Endodermal cell (in vitro differentiated cells): ENCODE data around the gene OR13J1. TPM values are rescaled to one million over a fixed set of nuclear protein-coding genes. Genes with fewer than 3 reads are reported as not detected.

Experiments
- DNase-seq: peaks from one replicate; pipeline ENCODE4 v3.0.0-alpha.2; 2017
- H3K27ac ChIP-seq: 2 replicates; pipeline ENCODE4 v1.5.1; 2013; ENCODE audit warnings: mild to moderate bottlenecking, low read depth, low read length, moderate library complexity
- H3K27me3 ChIP-seq: 2 replicates; pipeline ENCODE4 v1.6.1; 2013; ENCODE audit warnings: mild to moderate bottlenecking, low read length, moderate library complexity; ENCODE audit not compliant: insufficient read depth, control insufficient read depth, poor library complexity, severe bottlenecking
- H3K36me3 ChIP-seq: 2 replicates; pipeline ENCODE4 v1.7.0; 2013; ENCODE audit warnings: mild to moderate bottlenecking, low read length, moderate library complexity; ENCODE audit not compliant: control insufficient read depth, insufficient read depth
- H3K4me1 ChIP-seq: one replicate; pipeline ENCODE4 v1.7.0; 2013; ENCODE audit warnings: low read length; ENCODE audit not compliant: control insufficient read depth, insufficient read depth
- H3K4me3 ChIP-seq: 2 replicates; pipeline ENCODE4 v1.5.1; 2013; ENCODE audit warnings: mild to moderate bottlenecking, low read length, moderate library complexity
- H3K9ac ChIP-seq: 2 replicates; pipeline ENCODE4 v1.6.1; 2013; ENCODE audit warnings: mild to moderate bottlenecking, low read length, moderate library complexity; ENCODE audit not compliant: poor library complexity, severe bottlenecking; ENCODE audit errors: extremely low read depth
- H3K9me3 ChIP-seq: 2 replicates; pipeline ENCODE4 v1.6.1; 2013; ENCODE audit warnings: mild to moderate bottlenecking, low read length, moderate library complexity; ENCODE audit not compliant: control insufficient read depth
- H3K27ac Mint-ChIP-seq: 2 replicates; pipeline ENCODE4 v1.8.0; 2020; ENCODE audit warnings: mixed read lengths
- H3K27me3 Mint-ChIP-seq: 2 replicates; pipeline ENCODE4 v1.8.0; 2021; ENCODE audit warnings: mild to moderate bottlenecking, mixed read lengths; ENCODE audit not compliant: insufficient read depth
- H3K36me3 Mint-ChIP-seq: 2 replicates; pipeline ENCODE4 v1.8.0; 2020; ENCODE audit warnings: low read depth, mixed read lengths
- H3K4me1 Mint-ChIP-seq: 2 replicates; pipeline ENCODE4 v1.8.0; 2020; ENCODE audit warnings: mixed read lengths
- H3K4me3 Mint-ChIP-seq: 2 replicates; pipeline ENCODE4 v1.8.0; 2020; ENCODE audit warnings: mild to moderate bottlenecking, moderate library complexity, mixed read lengths
- H3K9me3 Mint-ChIP-seq: 2 replicates; pipeline ENCODE4 v1.8.0; 2020; ENCODE audit warnings: mild to moderate bottlenecking, mixed read lengths
- WGBS, 2 experiments: methylation state at CpG; one replicate each; pipeline versions ENCODE4 v1.1.5 to v1.1.7; 2013; ENCODE audit warnings: missing lambda C conversion rate in 2 of 2, mixed read lengths in 1 of 2; ENCODE audit not compliant: insufficient coverage in 1 of 2, insufficient read length in 1 of 2; 5-methylcytosine and 5-hydroxymethylcytosine counted together
- total RNA-seq, 2 donors: library from RNA; stranded (reverse); fragmentation: NEBNext Ultra II Directional in 1 of 2; extraction: Animal tissue kit (Norgen Biotek cat#: 25700) in 1 of 2; gene quantifications; 2 replicates in 1 of 2; 3 replicates in 1 of 2; pipeline ENCODE4 v1.2.1, GENCODE V29; 2021
- TF ChIP-seq, protein P1 (sequence below): fragments of 200-600 bp; sonication (generic); conservative IDR thresholded peaks from 2 replicates; pipeline ENCODE4 v1.5.0; 2021; ENCODE audit warnings: antibody characterized with exemption, mild to moderate bottlenecking

Gene OR13J1
- total RNA-seq, 2 donors from 2014 or later = not detected

DNA sequence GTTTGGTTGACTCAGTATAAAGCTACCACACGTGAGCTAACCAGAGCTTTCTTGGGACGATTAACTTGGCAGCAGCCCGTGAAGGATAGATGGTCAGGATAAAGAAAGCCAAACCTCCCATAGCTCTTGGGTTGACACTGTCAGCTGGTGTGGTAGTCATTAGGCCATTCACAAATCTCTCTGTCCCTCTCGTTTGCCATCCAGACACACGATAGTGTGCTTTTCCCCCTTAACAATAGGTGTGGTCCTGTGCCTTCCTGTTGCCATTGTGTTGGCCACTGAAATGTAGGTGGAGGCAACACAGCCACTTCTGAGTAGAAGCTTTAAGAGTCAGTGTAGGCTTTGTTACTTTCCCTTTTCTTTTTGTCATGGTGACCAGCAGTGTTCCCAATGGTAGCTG, 11.7 kb downstream of the OR13J1 start:
- Histone ChIP-seq H3K4me3 (no peak overlapping the region), H3K9ac (no peak overlapping the region), H3K27ac (no peak overlapping the region), H3K9me3 (no peaks in the 10 kb centered on the region), H3K27me3 (peaks cover 10% of the 10 kb centered on the region), H3K36me3 (no peaks in the 10 kb centered on the region), H3K4me1 (no peaks in the 10 kb centered on the region)
- Mint-ChIP-seq H3K27me3 (peaks cover 41% of the 10 kb centered on the region), H3K9me3 (no peaks in the 10 kb centered on the region), H3K4me3 (no peak overlapping the region), H3K4me1 (peaks cover 3% of the 10 kb centered on the region), H3K36me3 (no peaks in the 10 kb centered on the region), H3K27ac (no peak overlapping the region)
- TF ChIP-seq, protein P1, sequence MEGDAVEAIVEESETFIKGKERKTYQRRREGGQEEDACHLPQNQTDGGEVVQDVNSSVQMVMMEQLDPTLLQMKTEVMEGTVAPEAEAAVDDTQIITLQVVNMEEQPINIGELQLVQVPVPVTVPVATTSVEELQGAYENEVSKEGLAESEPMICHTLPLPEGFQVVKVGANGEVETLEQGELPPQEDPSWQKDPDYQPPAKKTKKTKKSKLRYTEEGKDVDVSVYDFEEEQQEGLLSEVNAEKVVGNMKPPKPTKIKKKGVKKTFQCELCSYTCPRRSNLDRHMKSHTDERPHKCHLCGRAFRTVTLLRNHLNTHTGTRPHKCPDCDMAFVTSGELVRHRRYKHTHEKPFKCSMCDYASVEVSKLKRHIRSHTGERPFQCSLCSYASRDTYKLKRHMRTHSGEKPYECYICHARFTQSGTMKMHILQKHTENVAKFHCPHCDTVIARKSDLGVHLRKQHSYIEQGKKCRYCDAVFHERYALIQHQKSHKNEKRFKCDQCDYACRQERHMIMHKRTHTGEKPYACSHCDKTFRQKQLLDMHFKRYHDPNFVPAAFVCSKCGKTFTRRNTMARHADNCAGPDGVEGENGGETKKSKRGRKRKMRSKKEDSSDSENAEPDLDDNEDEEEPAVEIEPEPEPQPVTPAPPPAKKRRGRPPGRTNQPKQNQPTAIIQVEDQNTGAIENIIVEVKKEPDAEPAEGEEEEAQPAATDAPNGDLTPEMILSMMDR = no peak
- WGBS, 2 experiments = 91 to 97% methylated on average over 5 of the region's 5 CpGs
- peak; percentile 18 for DNase-seq

DNA sequence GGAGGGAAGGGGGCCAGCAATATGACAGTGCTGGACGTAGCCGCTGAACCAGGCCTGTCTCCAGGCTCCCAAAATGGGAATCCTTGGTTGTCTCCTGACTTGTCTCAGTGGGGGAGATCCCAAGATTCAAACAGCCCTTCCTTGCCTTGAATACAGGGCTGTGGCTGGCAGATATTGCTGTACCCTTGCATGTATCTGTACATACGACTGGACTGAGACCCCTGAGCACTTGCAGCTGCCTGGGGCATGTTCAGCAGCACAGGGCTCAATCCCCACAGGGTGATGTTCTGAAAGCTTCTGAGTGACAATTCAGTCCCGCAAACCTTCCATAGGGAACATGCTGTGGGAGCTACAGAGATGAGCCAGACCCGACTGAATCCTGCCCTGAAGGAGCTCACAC, 13.3 kb downstream of the OR13J1 start:
- Mint-ChIP-seq H3K4me1 (peaks cover 3% of the 10 kb centered on the region), H3K4me3 (no peak overlapping the region), H3K36me3 (no peaks in the 10 kb centered on the region), H3K27me3 (peaks cover 31% of the 10 kb centered on the region), H3K27ac (no peak overlapping the region), H3K9me3 (no peaks in the 10 kb centered on the region)
- no peaks in the 10 kb centered on the region for H3K4me1 ChIP-seq
- no peak overlapping the region for H3K27ac ChIP-seq
- H3K36me3 ChIP-seq = no peaks in the 10 kb centered on the region
- H3K27me3 ChIP-seq = peaks cover 10% of the 10 kb centered on the region
- H3K9ac ChIP-seq = no peak overlapping the region
- TF ChIP-seq, protein P1 = no peak
- DNase-seq = no peak
- no peaks in the 10 kb centered on the region for H3K9me3 ChIP-seq
- WGBS, 2 experiments = 91 to 93% methylated on average over 5 of the region's 5 CpGs
- H3K4me3 ChIP-seq = no peak overlapping the region

DNA sequence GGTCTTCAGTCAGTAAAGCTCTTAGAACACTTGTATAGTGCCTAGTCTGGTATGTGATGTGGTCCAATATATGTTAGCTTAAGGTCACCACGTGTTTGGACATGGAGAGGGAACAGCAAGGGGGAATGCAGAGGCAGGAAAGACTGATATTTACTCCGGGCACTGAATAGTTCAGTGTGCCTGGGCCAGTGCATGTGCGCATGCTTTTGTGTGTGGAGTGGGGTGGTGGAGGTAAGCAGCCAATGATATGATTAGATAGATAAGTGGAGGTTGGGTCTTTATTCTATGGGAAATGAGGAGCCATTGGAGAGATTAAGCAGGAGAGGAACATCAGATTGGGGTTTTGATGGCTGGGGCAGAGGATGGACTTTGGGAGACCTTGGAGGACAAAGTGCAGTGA, 14.0 kb downstream of the OR13J1 start:
- TF ChIP-seq, protein P1 = no peak
- H3K9me3 Mint-ChIP-seq = no peaks in the 10 kb centered on the region
- Histone ChIP-seq H3K9ac (no peak overlapping the region), H3K36me3 (no peaks in the 10 kb centered on the region), H3K4me1 (no peaks in the 10 kb centered on the region), H3K27me3 (peaks cover 5% of the 10 kb centered on the region), H3K9me3 (no peaks in the 10 kb centered on the region), H3K4me3 (no peak overlapping the region), H3K27ac (no peak overlapping the region)
- peaks cover 3% of the 10 kb centered on the region for H3K4me1 Mint-ChIP-seq
- no peak overlapping the region for H3K4me3 Mint-ChIP-seq
- WGBS, 2 experiments = 80% methylated on average over 2 to 3 of the region's 3 CpGs
- H3K36me3 Mint-ChIP-seq = no peaks in the 10 kb centered on the region
- no peak overlapping the region for H3K27ac Mint-ChIP-seq
- H3K27me3 Mint-ChIP-seq = peaks cover 25% of the 10 kb centered on the region
- no peak for DNase-seq
